Measurements from ENCODE around the gene RTEL1.

Gene RTEL1

GRCh38 chr20:63699466-63700198, 41.5 kb downstream of the RTEL1 start (continued):
- no peak for TF ChIP-seq ESRRG (CRISPR knock-in tag; IDR thresholded peaks at IDR 0.05)

- ATAC-seq, result no peak
- TF ChIP-seq POU6F1 (CRISPR knock-in tag; IDR thresholded peaks at IDR 0.05; ENCODE audit: borderline replicate concordance, low read depth), result no peak
- no peak for TF ChIP-seq ZC3H10 (CRISPR knock-in tag; IDR thresholded peaks at IDR 0.05)
- TF ChIP-seq CSDC2 (CRISPR knock-in tag; IDR thresholded peaks at IDR 0.05), result no peak
- no peak for TF ChIP-seq ESRRG (CRISPR knock-in tag; IDR thresholded peaks at IDR 0.05)
- no peak for TF ChIP-seq OSR1 (CRISPR knock-in tag; IDR thresholded peaks at IDR 0.05)
Observed at GRCh38 chr20:63700199-63701050, 42.3 kb downstream of the RTEL1 start.

GRCh38 chr20:63701051-63701328, 42.9 kb downstream of the RTEL1 start:
- no peak for ATAC-seq
- no peak for TF ChIP-seq PATZ1 (CRISPR knock-in tag; IDR thresholded peaks at IDR 0.05; ENCODE audit: borderline replicate concordance)
- TF ChIP-seq SNAI2 (CRISPR knock-in tag; IDR thresholded peaks at IDR 0.05), result no peak
- TF ChIP-seq TCF4 (CRISPR knock-in tag; IDR thresholded peaks at IDR 0.05; ENCODE audit: borderline replicate concordance), result no peak
- no peak for TF ChIP-seq ZNF70 (CRISPR knock-in tag; IDR thresholded peaks at IDR 0.05)
- TF ChIP-seq ZC3H10 (CRISPR knock-in tag; IDR thresholded peaks at IDR 0.05), result no peak
- TF ChIP-seq CSDC2 (CRISPR knock-in tag; IDR thresholded peaks at IDR 0.05), result no peak
- TF ChIP-seq GLIS3 (CRISPR knock-in tag; IDR thresholded peaks at IDR 0.05), result no peak
- TF ChIP-seq TSHZ2 (CRISPR knock-in tag; IDR thresholded peaks at IDR 0.05), result no peak
- TF ChIP-seq ZFP3 (CRISPR knock-in tag; IDR thresholded peaks at IDR 0.05), result no peak
- no peak for TF ChIP-seq ZFP30 (CRISPR knock-in tag; IDR thresholded peaks at IDR 0.05)
- no peak for TF ChIP-seq OSR1 (CRISPR knock-in tag; IDR thresholded peaks at IDR 0.05)
- no peak for TF ChIP-seq TOX (CRISPR knock-in tag; IDR thresholded peaks at IDR 0.05; ENCODE audit: borderline replicate concordance)
- no peak for TF ChIP-seq RARB (CRISPR knock-in tag; IDR thresholded peaks at IDR 0.05)
- no peak for TF ChIP-seq ZNF565 (CRISPR knock-in tag; conservative IDR thresholded peaks at IDR 0.05; ENCODE audit: low read depth)
- no peak for TF ChIP-seq POU6F1 (CRISPR knock-in tag; IDR thresholded peaks at IDR 0.05; ENCODE audit: borderline replicate concordance, low read depth)
- no peak for TF ChIP-seq ESRRG (CRISPR knock-in tag; IDR thresholded peaks at IDR 0.05)
- no peak for TF ChIP-seq ZNF8 (CRISPR knock-in tag; IDR thresholded peaks at IDR 0.05)

GRCh38 chr20:63701329-63702035, 43.4 kb downstream of the RTEL1 start:
- no peak for ATAC-seq

More at GRCh38 chr20:63701329-63702035, 43.4 kb downstream of the RTEL1 start:
- TF ChIP-seq ARNTL (CRISPR knock-in tag; IDR thresholded peaks at IDR 0.05; ENCODE audit: borderline replicate concordance, low read depth), result no peak
- TF ChIP-seq BACH2 (CRISPR knock-in tag; IDR thresholded peaks at IDR 0.05; ENCODE audit: borderline replicate concordance), result no peak
- TF ChIP-seq ZNF565 (CRISPR knock-in tag; conservative IDR thresholded peaks at IDR 0.05; ENCODE audit: low read depth), result no peak
- TF ChIP-seq TOX (CRISPR knock-in tag; IDR thresholded peaks at IDR 0.05; ENCODE audit: borderline replicate concordance), result no peak
- TF ChIP-seq GLIS3 (CRISPR knock-in tag; IDR thresholded peaks at IDR 0.05), result no peak
- no peak for TF ChIP-seq ZNF8 (CRISPR knock-in tag; IDR thresholded peaks at IDR 0.05)
- TF ChIP-seq ISL1 (CRISPR knock-in tag; IDR thresholded peaks at IDR 0.05), result no peak
- TF ChIP-seq OSR1 (CRISPR knock-in tag; IDR thresholded peaks at IDR 0.05), result no peak
- no peak for TF ChIP-seq ZFP3 (CRISPR knock-in tag; IDR thresholded peaks at IDR 0.05)
- TF ChIP-seq ZNF70 (CRISPR knock-in tag; IDR thresholded peaks at IDR 0.05), result no peak
- no peak for TF ChIP-seq POU6F1 (CRISPR knock-in tag; IDR thresholded peaks at IDR 0.05; ENCODE audit: borderline replicate concordance, low read depth)
- TF ChIP-seq SNAI2 (CRISPR knock-in tag; IDR thresholded peaks at IDR 0.05), result no peak
- TF ChIP-seq CSDC2 (CRISPR knock-in tag; IDR thresholded peaks at IDR 0.05), result no peak
- no peak for TF ChIP-seq ZFP30 (CRISPR knock-in tag; IDR thresholded peaks at IDR 0.05)

All from SK-N-SH treated with all-trans-retinoic acid at 6 μM for 48 hours (cell line).